GM18861 (cell line): ENCODE data around the gene OTOP3.
"Not testable (repeated sequence)": the region's sequence is repeated elsewhere in the genome, so short reads cannot be mapped to it uniquely, and the experiment has no call there.

Experiments used
- ATAC-seq: cut with Tn5 transposase; IDR thresholded peaks from one replicate; pipeline ENCODE4 v1.9.1; 2021; ENCODE audit not compliant: unreplicated experiment

Gene OTOP3

GRCh38 chr17:74935585-74936469 lies at the start of gene OTOP3:
OTOP3 (plus strand) TSS chr17:74935898; CDS start chr17:74935922, 24 bp downstream.
- no peak for ATAC-seq

GRCh38 chr17:74888469-74888868 lies 47.2 kb upstream of the OTOP3 start:
- ATAC-seq = no peak

GRCh38 chr17:74890554-74890953 lies 45.1 kb upstream of the OTOP3 start:
- no peak for ATAC-seq

- ATAC-seq = no peak
These were observed 43.5 kb upstream of the OTOP3 start for GRCh38 chr17:74892013-74892841.

GRCh38 chr17:74892974-74893911 lies 42.5 kb upstream of the OTOP3 start, which contains the start of gene FADS6:
FADS6 (minus strand) TSS chr17:74893633; CDS start chr17:74893595, 38 bp downstream.
- no peak for ATAC-seq

- no peak for ATAC-seq
These were observed 41.6 kb upstream of the OTOP3 start for GRCh38 chr17:74893936-74894671.

- no peak for ATAC-seq
These were observed 37.2 kb upstream of the OTOP3 start for GRCh38 chr17:74898376-74898946.

- no peak for ATAC-seq
These were observed 35.5 kb upstream of the OTOP3 start for GRCh38 chr17:74900208-74900607.

- ATAC-seq = no peak
These were observed 34.2 kb upstream of the OTOP3 start for GRCh38 chr17:74901353-74902135.

- no peak for ATAC-seq
These were observed 32.7 kb upstream of the OTOP3 start for GRCh38 chr17:74903034-74903433.

- ATAC-seq = no peak
These were observed 32.0 kb upstream of the OTOP3 start for GRCh38 chr17:74903671-74904070.

GRCh38 chr17:74904687-74905409 lies 30.9 kb upstream of the OTOP3 start:
- ATAC-seq = no peak

GRCh38 chr17:74906214-74906793 lies 29.4 kb upstream of the OTOP3 start:
- ATAC-seq = not testable (repeated sequence)

- ATAC-seq = no peak
These were observed 28.7 kb upstream of the OTOP3 start for GRCh38 chr17:74907012-74907411.

- ATAC-seq = not testable (repeated sequence)
These were observed 26.6 kb upstream of the OTOP3 start for GRCh38 chr17:74909097-74909496.

GRCh38 chr17:74911423-74911822 lies 24.3 kb upstream of the OTOP3 start:
- ATAC-seq = not testable (repeated sequence)

GRCh38 chr17:74916136-74916850 lies 19.4 kb upstream of the OTOP3 start:
- ATAC-seq = no peak
